ENCODE data around the gene AHNAK.

GRCh38 chr11:62489204-62489603, 57.4 kb downstream of the AHNAK start:
- no peak for TF ChIP-seq CTCF (IDR thresholded peaks at IDR 0.05)
- TF ChIP-seq POLR2A (IDR thresholded peaks at IDR 0.05) = no peak
